Smooth muscle cell (in vitro differentiated cells): ENCODE results near the gene TUBB. TPM values are rescaled to one million over a fixed set of nuclear protein-coding genes. Genes with fewer than 3 reads are reported as not detected.

Experiments used
- DNase-seq: peaks from one replicate; lab custom pipeline; 2025; ENCODE audit not compliant: unreplicated experiment; lab: John Stamatoyannopoulos, UW
- H2AFZ ChIP-seq: fragments of 200-600 bp; sonication (generic); 2 replicates; pipeline ENCODE4 v1.6.0; 2016; ENCODE audit warnings: antibody characterized with exemption, low read depth, mild to moderate bottlenecking
- H3F3A ChIP-seq: fragments of 200-600 bp; sonication (generic); 2 replicates; pipeline ENCODE4 v1.6.0; 2017; ENCODE audit warnings: antibody characterized with exemption, low read depth
- H3K27ac ChIP-seq: fragments of 200-600 bp; sonication (generic); 2 replicates; pipeline ENCODE4 v1.5.1; 2016; ENCODE audit warnings: low read depth, mild to moderate bottlenecking
- H3K27me3 ChIP-seq: fragments of 200-600 bp; sonication (generic); 2 replicates; pipeline ENCODE4 v1.6.1; 2016; ENCODE audit warnings: low read depth, mild to moderate bottlenecking
- H3K36me3 ChIP-seq: fragments of 200-600 bp; sonication (generic); 2 replicates; pipeline ENCODE4 v1.5.1; 2016; ENCODE audit warnings: low read depth
- H3K4me1 ChIP-seq: fragments of 200-600 bp; sonication (generic); 2 replicates; pipeline ENCODE4 v1.5.1; 2016; ENCODE audit warnings: low read depth
- H3K4me2 ChIP-seq: fragments of 200-600 bp; sonication (generic); 2 replicates; pipeline ENCODE4 v1.6.0; 2016; ENCODE audit warnings: mild to moderate bottlenecking
- H3K4me3 ChIP-seq: fragments of 200-600 bp; sonication (generic); 2 replicates; pipeline ENCODE4 v1.5.1; 2016; ENCODE audit warnings: mild to moderate bottlenecking
- H3K79me2 ChIP-seq: fragments of 200-600 bp; sonication (generic); 2 replicates; pipeline ENCODE4 v1.6.0; 2016; ENCODE audit warnings: low read depth, mild to moderate bottlenecking
- H3K9ac ChIP-seq: fragments of 200-600 bp; sonication (generic); 2 replicates; pipeline ENCODE4 v1.6.0; 2016; ENCODE audit warnings: low read depth
- H3K9me3 ChIP-seq: fragments of 200-600 bp; sonication (generic); replicated peaks from 2 replicates; pipeline ENCODE4 v1.5.1; 2016; ENCODE audit warnings: low read depth
- H4K20me1 ChIP-seq: fragments of 200-600 bp; sonication (generic); 2 replicates; pipeline ENCODE4 v1.6.0; 2016; ENCODE audit warnings: low read depth
- WGBS: methylation state at CpG from one replicate; pipeline ENCODE4 v1.1.7; 2016; ENCODE audit warnings: low lambda C conversion rate; 5-methylcytosine and 5-hydroxymethylcytosine counted together
- polyA plus RNA-seq: library from polyadenylated mRNA; unstranded; fragments of >200 nt; fragmentation: Nextera tagmentation; extraction: Ambion mirVana; gene quantifications from 2 replicates; pipeline ENCODE4 v1.2.1, GENCODE V29; 2016
- total RNA-seq: library from RNA; depleted of rRNA; stranded (reverse); fragments of >200 nt; gene quantifications from 2 replicates; pipeline ENCODE4 v1.2.3, GENCODE V29; 2014
- TF ChIP-seq, protein P1 (sequence below): fragments of 200-600 bp; sonication (generic); IDR thresholded peaks from 2 replicates; pipeline ENCODE4 v1.5.1; 2017; ENCODE audit warnings: borderline replicate concordance, mild to moderate bottlenecking, antibody characterized with exemption; ENCODE audit not compliant: insufficient read depth, poor library complexity, severe bottlenecking

Gene TUBB
- total and polyA plus RNA-seq, 2 experiments from 2014 or later, result 1,009 to 1,039 TPM

DNA sequence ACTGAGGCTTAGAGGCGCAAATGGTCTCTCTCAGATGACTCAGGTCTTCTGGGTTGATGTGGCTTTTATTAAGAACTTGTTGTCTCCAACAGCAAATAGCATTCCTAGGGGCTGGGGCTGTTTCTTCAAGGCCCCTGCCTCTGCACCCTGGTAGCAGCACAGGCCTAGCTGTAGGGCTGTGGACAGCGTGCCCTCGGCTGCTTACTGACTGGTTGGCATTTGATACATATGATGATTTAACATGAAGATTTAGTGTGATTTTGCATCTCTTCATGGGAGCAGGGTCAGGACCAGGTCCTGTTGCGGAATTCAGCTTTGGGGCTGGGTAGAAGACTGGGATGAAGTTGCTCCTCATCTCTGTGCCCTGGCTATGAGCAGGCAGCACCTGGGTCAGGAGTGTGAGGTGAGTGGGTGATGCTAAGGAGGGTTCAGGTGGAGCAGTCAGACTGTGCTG is 48.5 kb downstream of the TUBB start:
- no peaks in the 10 kb centered on the region for H3K36me3 ChIP-seq
- no peak overlapping the region for H3K4me3 ChIP-seq
- H3K4me1 ChIP-seq, result peaks cover 47% of the 10 kb centered on the region
- no peaks in the 10 kb centered on the region for H4K20me1 ChIP-seq
- H3F3A ChIP-seq, result peaks cover 16% of the 10 kb centered on the region
- DNase-seq, result no peak
- TF ChIP-seq, protein P1, sequence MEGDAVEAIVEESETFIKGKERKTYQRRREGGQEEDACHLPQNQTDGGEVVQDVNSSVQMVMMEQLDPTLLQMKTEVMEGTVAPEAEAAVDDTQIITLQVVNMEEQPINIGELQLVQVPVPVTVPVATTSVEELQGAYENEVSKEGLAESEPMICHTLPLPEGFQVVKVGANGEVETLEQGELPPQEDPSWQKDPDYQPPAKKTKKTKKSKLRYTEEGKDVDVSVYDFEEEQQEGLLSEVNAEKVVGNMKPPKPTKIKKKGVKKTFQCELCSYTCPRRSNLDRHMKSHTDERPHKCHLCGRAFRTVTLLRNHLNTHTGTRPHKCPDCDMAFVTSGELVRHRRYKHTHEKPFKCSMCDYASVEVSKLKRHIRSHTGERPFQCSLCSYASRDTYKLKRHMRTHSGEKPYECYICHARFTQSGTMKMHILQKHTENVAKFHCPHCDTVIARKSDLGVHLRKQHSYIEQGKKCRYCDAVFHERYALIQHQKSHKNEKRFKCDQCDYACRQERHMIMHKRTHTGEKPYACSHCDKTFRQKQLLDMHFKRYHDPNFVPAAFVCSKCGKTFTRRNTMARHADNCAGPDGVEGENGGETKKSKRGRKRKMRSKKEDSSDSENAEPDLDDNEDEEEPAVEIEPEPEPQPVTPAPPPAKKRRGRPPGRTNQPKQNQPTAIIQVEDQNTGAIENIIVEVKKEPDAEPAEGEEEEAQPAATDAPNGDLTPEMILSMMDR, result no peak
- peak overlapping the region; percentile 97 for H3K9ac ChIP-seq
- H3K4me2 ChIP-seq, result peak overlapping the region; percentile 49
- H3K27ac ChIP-seq, result peak overlapping the region; percentile 100
- H3K27me3 ChIP-seq, result no peaks in the 10 kb centered on the region
- H3K79me2 ChIP-seq, result no peaks in the 10 kb centered on the region
- H2AFZ ChIP-seq, result no peak overlapping the region
- no peaks in the 10 kb centered on the region for H3K9me3 ChIP-seq
- WGBS, result 87% methylated on average over 4 of the region's 4 CpGs

DNA sequence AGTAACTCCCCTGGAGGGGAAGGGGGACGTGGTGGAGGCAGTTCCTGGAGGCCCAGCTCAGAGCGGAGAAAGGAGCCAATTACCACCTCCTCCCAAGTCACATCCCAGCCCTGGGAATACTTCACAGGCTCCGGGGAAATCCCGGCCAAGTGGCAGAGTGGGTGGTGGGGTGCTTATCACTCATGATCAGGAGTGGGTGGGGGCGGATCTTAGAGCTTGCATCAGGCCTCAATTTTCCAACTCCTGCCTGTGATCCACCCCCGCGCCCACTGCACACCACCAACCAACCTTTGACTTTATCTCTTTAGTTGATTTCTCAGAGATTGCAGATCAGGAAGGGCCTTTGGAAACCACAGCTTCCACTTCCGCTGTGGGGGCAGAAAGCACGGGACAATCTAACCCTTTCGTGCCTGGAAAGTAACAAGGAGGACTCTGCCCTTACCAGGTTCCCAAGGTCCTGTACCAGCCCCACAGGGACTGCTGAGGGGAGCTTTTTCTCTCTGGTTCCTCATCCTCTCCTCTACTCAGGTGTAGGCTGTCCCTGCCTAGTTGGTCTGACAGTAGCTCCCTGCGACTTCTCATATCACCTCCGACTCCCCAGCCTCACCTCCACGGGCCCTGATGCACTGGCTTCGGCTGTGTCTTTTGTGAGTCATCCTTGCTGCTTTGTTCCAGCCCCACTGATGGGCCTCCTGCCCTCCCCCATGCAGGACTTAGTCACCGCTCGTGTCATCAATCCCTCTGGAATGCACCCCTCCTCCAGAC is 49.1 kb downstream of the TUBB start:
- no peaks in the 10 kb centered on the region for H3K36me3 ChIP-seq
- no peak overlapping the region for H2AFZ ChIP-seq
- H3K9me3 ChIP-seq, result no peaks in the 10 kb centered on the region

GRCh38 chr6:30769853-30770524 is 49.8 kb downstream of the TUBB start:
- no peak overlapping the region for H3K4me3 ChIP-seq
- peak overlapping the region; percentile 100 for H3K27ac ChIP-seq
- H3K36me3 ChIP-seq, result no peaks in the 10 kb centered on the region
- H3K79me2 ChIP-seq, result no peaks in the 10 kb centered on the region
- peaks cover 16% of the 10 kb centered on the region for H3F3A ChIP-seq
- H3K9me3 ChIP-seq, result no peaks in the 10 kb centered on the region
- TF ChIP-seq, protein P1, result no peak
- DNase-seq, result no peak
- H3K4me2 ChIP-seq, result peak overlapping the region; percentile 72
- no peaks in the 10 kb centered on the region for H4K20me1 ChIP-seq
- no peaks in the 10 kb centered on the region for H3K27me3 ChIP-seq
- H2AFZ ChIP-seq, result peak overlapping the region; percentile 8
- H3K9ac ChIP-seq, result peak overlapping the region; percentile 97
- H3K4me1 ChIP-seq, result peaks cover 34% of the 10 kb centered on the region
- 24% methylated on average over 5 of the region's 5 CpGs for WGBS

More for the DNA sequence above, 49.1 kb downstream of the TUBB start:
- TF ChIP-seq, protein P1, result no peak
- under 1% methylated on average over 16 of the region's 16 CpGs for WGBS
- peaks cover 16% of the 10 kb centered on the region for H3F3A ChIP-seq
- H3K4me1 ChIP-seq, result peaks cover 41% of the 10 kb centered on the region
- peak overlapping the region; percentile 97 for H3K9ac ChIP-seq
- H3K79me2 ChIP-seq, result no peaks in the 10 kb centered on the region
- peak; percentile 42 for DNase-seq
- H4K20me1 ChIP-seq, result no peaks in the 10 kb centered on the region
- peak overlapping the region; percentile 100 for H3K27ac ChIP-seq
- H3K4me3 ChIP-seq, result no peak overlapping the region
- H3K4me2 ChIP-seq, result peak overlapping the region; percentile 70
- no peaks in the 10 kb centered on the region for H3K27me3 ChIP-seq
